Measurements from ENCODE around the gene GZMM.

GZMM gene

GRCh38 chr19:566403-566802, 22.6 kb downstream of the GZMM start:
- in situ Hi-C loops (cut with HindIII; ENCODE audit: low sequenced_read_pairs) = no loop called here
- no peak for DNase-seq (ENCODE audit: low read depth, low spot score)
- TF ChIP-seq CTCF (IDR thresholded peaks at IDR 0.05; ENCODE audit: low read depth, low read length) = no peak
- no peak overlapping the region for H3K4me3 ChIP-seq (ENCODE audit: low read depth, low read length)

DNA sequence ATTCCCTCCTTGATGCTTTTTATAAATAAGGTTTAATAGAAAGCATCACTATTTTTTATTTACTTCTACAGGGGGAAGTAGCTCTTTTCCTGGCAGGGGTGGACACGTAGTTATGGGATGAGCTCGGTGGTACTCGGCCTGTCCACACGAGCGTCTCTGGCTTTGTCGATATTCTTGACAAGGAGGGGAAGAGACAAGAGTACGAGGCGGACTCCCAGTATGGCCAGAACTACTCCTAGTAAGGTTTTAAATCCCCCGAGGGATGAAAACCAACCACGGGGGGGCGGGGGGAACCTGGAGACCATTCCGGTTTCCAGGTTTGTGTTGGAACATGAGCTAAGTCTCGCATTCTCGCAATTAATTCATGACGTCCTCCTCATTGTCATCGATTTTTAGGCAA, 23.0 kb downstream of the GZMM start:
- in situ Hi-C loops (cut with HindIII; ENCODE audit: low sequenced_read_pairs) = no loop called here
- no peak for DNase-seq (ENCODE audit: low read depth, low spot score)
- no peak for TF ChIP-seq CTCF (IDR thresholded peaks at IDR 0.05; ENCODE audit: low read depth, low read length)
- no peak overlapping the region for H3K4me3 ChIP-seq (ENCODE audit: low read depth, low read length)

DNA sequence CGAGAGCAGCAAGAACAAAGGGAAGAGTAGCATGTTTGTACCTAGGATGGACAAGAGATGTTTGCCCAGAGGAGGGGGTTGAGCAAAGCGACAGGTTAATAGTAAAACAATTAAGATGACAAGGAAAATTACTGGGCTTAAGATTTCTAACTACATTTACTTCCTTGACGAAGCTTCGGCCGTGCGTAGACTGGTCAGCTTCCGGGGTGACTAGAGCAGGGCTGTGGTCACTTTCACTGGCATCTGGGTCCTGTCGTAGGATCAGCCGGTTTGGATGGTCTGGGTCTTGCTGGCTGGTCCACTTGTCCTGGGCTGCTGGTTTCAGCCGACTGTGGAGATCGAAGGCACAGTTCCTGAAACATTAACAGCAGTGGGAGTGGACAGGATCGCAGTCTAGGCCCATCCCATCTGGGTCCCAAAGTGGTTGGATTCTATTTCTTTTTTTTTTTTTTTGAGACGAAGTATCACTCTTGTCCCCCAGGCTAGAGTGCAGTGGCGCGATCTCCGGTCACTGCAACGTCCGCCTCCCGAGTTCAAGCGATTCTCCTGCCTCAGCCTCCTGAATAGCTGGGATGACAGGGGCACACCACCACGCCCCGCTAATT, 23.5 kb downstream of the GZMM start:
- no peak overlapping the region for H3K4me3 ChIP-seq (ENCODE audit: low read depth, low read length)
- in situ Hi-C loops (cut with HindIII; ENCODE audit: low sequenced_read_pairs) = no loop called here
- DNase-seq (ENCODE audit: low read depth, low spot score) = no peak
- TF ChIP-seq CTCF (IDR thresholded peaks at IDR 0.05; ENCODE audit: low read depth, low read length) = no peak

DNA sequence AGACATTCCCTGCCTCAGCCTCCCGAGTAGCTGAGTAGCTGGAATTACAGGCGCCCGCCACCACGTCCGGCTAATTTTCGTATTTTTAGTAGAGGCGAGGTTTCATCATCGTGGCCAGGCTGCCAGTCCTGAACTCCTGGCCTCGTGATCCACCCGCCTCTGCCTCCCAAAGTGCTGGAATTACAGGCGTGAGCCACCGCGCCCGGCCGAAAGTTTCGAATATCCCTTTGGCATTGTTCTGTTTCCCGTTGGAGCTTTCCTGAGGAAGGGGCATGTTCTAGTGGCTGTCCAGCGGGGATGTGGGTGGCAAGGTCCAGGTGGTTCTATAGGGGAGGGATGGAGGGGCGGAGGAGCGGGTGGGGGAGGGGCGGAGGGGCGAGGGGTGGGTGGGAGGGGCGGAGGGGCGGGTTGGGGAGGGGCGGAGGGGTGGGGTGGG, 26.4 kb downstream of the GZMM start:
- no peak for DNase-seq (ENCODE audit: low read depth, low spot score)
- no peak for TF ChIP-seq CTCF (IDR thresholded peaks at IDR 0.05; ENCODE audit: low read depth, low read length)
- in situ Hi-C loops (cut with HindIII; ENCODE audit: low sequenced_read_pairs) = no loop called here
- no peak overlapping the region for H3K4me3 ChIP-seq (ENCODE audit: low read depth, low read length)

- no peak for TF ChIP-seq CTCF (IDR thresholded peaks at IDR 0.05; ENCODE audit: low read depth, low read length)
- no peak for DNase-seq (ENCODE audit: low read depth, low spot score)
- H3K4me3 ChIP-seq (ENCODE audit: low read depth, low read length) = peak overlapping the region; percentile 53
- in situ Hi-C loops (cut with HindIII; ENCODE audit: low sequenced_read_pairs) = no loop called here
Measured at GRCh38 chr19:570937-571565, 27.2 kb downstream of the GZMM start.

GRCh38 chr19:571566-571974, 27.7 kb downstream of the GZMM start:
- H3K4me3 ChIP-seq (ENCODE audit: low read depth, low read length) = peak overlapping the region; percentile 53
- no peak for TF ChIP-seq CTCF (IDR thresholded peaks at IDR 0.05; ENCODE audit: low read depth, low read length)
- DNase-seq (ENCODE audit: low read depth, low spot score) = no peak
- in situ Hi-C loops (cut with HindIII; ENCODE audit: low sequenced_read_pairs) = no loop called here

All from astrocyte of the spinal cord (primary cell).